HUDEP-2 (cell line): ENCODE data around the gene MUC2.

Source experiments
- DNase-seq, 76 experiments: peaks; one replicate each; lab custom pipeline; 2025; ENCODE audit not compliant: unreplicated experiment in 76 of 76; lab: John Stamatoyannopoulos, UW

The MUC2 gene

DNA sequence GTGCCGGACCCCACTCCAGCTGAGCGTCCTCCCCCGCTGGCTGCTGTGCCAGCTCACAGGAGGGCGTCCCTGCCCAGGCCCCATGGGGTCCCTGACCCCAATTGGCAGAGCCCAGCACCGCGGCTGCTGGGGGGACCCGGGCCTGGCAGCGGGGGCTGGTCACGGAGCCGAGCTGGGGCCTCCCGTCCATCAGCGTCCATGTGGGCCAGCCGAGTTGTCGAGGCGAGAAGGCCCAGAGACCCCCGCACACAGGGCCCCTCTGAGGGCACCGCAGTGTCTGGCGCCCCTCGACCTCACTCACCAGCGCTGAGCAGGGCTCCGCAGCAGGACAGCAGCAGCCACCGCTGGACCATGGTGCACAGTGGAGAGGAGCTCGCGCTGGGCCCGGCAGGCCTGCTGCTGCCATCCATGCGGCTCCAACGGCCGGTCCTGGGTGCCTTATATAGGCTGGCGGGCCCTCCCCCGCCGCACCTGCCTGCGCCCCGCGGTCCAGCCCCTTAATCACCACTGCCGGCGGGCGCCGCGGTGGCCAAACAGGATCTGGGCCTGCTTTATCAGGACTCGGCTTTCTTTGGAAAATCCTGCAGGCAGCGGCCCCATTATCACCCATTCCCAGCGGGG lies 38.3 kb upstream of the MUC2 start, which contains the start of gene MUC6:
Gene MUC6 (minus strand): TSS at position 416 of the 621 bp plus-strand sequence. CDS start 63 bp downstream, at position 353.
- DNase-seq: no peak

DNA sequence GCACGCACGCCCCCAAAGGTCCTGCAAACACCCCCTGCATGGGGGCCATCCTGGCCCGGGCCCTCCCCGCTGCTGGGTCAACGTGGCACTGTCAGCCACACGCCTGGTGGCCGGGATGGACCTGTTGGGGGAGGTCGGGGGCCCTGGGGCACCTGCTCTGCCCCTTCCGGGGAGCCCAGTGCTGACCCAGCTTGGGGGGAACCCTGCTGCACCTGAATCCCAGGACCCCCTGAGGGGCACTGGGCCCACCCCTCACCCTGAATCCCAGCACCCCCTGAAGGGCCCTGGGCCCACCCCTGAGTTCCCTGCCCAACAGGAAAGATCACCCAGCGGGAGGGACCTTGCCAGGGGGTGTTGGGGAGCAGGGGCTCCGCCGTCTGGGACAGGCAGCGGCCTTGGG lies 37.7 kb upstream of the MUC2 start:
- DNase-seq: no peak

GRCh38 chr11:1037506-1038055 lies 37.1 kb upstream of the MUC2 start:
- no peak for DNase-seq

- no peak for DNase-seq
Measured at GRCh38 chr11:1038361-1038760, 36.3 kb upstream of the MUC2 start.

GRCh38 chr11:1038921-1039320 lies 35.8 kb upstream of the MUC2 start:
- DNase-seq: no peak

GRCh38 chr11:1039481-1040427 lies 34.9 kb upstream of the MUC2 start:
- no peak for DNase-seq

GRCh38 chr11:1040428-1041148 lies 34.1 kb upstream of the MUC2 start:
- DNase-seq: no peak

DNA sequence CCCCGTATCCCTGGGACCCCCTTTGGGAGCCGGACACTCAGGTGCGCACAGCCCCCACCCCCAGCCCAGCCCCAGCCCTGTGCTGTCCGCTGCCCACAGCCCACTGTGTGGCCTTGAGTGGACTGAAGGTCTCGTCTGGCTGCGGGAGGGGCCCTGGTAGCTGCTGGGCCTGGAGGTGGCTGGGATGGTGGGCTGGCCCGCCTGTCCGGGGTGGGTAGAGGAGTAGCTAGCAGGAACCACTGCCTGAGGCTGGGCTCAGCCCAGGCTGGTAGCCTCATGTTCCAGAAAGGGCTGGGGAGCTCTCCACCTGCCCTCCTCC lies 33.6 kb upstream of the MUC2 start:
- no peak for DNase-seq

DNA sequence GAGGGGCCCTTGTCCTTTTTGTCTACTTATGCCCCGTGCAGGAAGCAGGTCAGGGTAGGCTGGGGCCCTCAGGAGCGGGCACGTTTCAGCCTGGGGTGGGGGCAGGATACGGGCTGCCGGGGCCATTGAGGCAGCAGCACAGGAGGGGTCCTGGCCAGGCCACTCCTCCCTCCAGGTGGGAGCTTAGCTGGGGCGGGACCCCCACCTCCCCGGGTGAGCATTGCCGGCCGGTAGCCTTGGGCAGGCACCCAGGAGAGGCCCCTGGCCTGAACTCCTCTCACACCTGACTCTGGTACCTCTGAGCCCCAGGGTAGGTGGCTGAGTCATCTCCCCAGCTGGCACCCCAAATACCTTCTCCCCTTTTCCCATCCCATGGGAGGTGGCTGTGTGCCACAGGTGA lies 33.2 kb upstream of the MUC2 start:
- DNase-seq: no peak

- peak in 74 of 76 experiments; percentile 13 to 89 (median 75) for DNase-seq
Measured at GRCh38 chr11:1041936-1042608, 32.6 kb upstream of the MUC2 start.

DNA sequence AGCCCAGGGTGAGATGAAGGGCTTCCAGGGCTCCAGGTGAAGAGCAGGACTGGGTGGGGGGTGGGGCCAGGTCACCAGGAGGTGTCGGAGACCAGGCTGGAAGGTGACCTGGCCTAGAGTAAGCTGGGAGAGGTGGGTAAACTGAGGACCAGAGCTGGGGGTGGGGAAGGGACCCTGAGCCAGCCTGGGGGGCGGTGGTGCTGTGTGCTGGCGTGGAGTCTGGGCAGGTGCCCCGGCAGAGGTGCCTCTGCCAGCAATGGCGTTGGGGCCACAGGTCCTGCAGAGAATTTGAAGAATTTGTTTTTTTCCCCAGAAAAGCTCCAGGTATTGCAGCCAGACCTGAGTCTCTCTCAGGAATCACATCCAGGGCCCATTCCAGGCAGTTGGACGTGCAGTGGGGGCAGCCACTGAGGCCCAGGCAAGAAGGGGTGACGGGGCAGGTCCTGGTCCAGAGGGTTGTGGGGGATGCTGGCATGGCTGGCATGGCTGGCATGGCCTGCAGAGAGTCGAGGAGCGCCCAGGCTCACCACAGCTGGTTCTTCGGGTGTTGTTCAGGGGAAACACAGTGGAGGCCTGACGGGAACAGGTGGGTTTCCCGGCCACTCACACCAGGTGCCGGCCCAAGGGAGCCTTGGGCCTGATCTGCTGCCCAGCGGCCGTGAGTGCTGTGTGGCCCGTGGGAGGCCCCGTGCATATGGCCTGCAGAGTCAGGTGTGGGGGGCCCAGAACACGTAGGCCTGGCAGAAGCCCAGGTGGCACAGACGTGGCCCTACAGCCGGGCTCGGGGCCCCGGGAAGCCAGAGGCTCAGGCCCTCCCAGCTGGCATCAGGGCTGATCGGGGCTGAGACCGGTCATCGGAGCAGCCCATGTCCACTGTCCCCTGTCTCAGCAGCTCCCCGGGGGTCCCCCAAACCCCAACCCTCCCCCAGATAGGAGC lies 31.8 kb upstream of the MUC2 start:
- no peak for DNase-seq

DNA sequence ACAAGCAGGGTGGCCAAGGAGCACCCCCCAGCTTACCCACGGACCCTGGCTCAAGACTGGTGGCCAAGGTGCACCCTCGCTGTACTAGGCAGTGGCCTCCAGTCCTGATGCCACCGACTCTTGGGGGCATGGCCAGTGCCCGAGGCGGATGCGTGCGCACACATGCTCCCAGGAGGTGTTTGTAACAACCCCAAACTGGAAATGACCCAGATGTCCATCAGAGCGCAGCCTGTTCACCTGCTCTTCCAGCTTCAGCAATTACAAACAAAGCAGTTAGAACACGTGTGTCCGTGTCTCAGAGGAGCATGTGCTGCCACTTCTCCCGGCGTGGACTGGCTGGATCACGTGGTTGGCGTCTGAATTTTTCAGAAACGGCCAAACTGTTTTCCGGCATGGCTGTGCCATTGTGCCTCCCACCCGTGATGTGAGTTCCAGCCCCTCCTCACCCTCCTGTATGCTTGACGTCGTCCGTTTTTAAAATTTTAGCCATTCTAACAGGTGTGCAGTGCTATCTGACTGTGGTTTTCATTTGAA lies 31.0 kb upstream of the MUC2 start:
- DNase-seq: no peak

DNA sequence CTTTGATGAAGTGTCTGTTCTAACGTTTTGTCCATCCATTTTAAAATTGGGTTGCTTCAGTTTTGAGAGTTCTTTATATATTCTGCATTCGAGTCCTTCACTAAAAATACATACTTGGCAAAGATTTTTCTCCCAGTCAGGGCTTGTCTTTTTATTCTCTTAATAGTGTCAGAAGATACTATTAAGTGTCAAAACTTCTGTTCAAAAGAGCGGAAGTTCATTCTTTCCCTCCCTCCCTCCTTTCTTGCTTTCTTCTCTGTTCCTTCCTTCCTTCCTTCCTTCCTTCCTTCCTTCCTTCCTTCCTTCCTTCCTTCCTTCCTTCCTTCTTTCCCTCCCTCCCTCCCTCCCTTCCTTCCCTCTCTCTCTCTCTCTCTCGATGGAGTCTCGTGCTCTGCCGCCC lies 30.5 kb upstream of the MUC2 start:
- DNase-seq: no peak

DNA sequence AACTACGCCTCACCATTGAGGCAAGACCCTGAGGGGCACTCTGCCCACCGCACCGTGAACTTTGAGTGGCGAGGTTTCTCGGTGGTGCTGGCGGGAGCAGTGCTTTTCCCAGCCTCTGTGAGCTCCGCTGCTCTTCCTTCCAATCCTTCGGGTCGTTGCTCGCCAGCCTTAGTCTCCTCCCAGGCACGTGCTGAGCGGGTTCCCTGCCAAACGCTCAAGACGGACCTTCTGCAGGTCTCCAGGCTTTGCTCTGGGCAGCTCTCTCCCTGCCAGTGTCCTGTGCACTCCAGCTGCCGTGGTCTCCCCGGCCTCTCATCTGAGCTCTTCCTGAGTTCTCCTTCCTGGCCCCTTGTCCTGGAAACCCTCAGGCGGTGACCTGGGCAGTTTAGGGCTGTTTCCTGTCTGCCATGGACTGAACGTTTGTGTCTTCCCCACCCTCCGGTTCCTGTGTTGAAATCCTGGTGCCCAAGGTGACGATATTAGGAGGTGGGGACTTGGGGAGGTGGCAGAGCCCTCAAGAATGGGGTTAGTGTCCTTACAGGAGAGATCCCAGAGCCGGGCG lies 27.0 kb upstream of the MUC2 start:
- peak in 1 of 76 experiments; percentile 7 for DNase-seq

DNA sequence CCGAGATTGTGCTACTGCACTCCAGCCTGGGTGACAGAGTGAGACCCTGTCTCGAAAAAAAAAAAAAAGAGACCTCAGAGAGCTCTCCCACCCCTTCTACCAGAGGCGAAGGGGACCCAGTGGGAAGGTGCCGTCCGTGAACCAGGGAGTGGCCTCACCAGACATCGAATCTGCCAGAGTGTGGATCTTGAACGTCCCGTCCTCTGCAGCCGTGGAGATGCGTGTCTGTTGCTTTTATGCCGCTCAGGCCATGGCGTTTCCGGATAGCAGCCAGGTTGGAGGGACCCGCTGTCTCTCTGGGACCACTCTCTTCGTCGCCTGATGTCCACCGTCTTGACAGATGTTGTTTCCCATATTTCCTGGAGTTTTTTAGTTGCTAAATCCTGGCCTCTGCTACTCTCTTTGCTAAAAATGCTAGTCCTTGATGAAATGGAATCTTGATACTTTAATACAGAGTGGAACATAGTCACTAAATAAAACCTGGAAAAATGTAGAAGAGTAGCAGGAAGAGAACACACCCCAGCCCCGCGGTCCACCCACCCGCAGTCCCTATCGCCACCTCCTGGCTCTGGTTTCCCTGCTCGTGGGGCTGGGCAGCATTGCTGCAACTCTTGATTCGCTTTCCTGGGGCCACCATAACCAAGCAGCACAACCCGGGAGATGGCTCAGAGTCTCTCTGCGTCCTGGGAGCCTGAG lies 26.2 kb upstream of the MUC2 start:
- no peak for DNase-seq

DNA sequence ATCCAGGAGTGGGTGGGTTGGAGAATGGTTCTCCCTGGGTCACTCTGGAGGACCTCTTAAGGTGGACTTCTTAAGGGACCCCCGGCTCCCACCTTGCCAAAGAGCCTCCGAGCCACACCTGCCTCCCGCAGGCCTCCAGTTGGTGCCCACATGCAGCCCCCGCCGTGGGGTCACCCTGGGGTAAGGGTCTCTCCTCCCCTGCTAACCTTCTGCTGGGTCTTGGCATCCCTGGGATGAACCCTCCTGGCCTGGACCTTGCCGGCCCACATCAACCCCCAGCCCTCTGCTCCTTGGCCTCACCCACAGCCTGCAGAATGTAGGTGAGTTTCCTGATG lies 25.6 kb upstream of the MUC2 start:
- DNase-seq: no peak

DNA sequence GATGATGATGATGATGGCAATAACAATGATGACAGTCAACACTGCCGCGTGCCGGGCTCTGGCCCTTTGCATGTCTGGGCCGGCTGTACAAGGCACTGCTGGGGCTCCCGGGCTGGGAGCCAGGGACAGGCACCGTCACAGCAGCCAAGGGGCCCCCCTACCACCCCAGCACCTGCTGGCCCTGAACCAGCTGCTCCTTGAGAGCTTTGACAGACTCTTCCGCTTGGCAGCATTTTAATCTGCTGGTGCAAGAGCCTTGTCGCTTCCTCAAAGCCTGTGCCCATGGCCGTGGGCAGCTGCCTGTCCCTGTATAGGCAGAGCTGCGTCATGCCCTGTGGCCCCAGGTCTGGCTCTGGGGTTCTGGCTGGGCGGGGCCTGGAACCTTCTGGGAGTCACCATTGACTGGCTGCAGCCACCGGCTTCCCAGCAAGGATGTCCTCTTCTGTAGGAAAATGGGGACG lies 25.2 kb upstream of the MUC2 start:
- peak in 1 of 76 experiments; percentile 7 for DNase-seq

DNA sequence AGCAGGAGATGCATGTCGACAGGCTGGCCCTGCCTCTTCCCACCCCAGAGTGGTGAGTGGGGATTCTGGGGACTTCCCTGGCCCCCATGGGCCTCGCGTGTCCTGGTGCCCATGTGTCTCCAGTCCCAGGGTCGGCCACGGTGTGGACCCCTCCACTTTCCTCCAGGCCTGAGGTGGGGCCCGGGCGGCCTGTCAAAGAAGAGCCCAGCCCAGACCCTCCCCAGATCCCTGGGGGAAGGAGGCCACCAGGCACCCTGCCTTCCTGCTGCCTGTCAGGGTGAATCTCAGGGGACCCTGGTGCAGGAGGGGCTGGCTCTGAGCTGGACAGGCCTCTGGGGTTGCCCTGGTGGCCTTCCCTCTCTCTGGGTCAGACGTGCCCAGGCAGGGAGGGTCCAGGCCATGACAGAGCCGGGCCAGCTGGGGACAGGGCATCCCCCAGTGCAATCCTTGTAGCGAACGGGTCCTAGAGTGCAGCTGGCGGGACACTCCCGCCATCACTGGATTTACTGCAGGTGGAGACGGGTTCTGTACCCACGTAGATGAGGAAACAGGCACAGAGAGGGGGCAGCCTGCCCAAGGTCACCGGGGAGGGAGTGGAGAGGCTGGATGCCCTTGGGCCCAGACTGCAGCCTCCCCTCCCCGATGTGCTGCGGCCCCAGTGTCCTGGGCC lies 24.6 kb upstream of the MUC2 start:
- no peak for DNase-seq
